ENCODE data around the gene APOL1. TPM values are rescaled to one million over a fixed set of nuclear protein-coding genes. Genes with fewer than 3 reads are reported as not detected.

APOL1 gene
- polyA plus RNA-seq, 1 donor from 2014 or later, result not detected

GRCh38 chr22:36291831-36292740 is 39.2 kb downstream of the APOL1 start (continued):
- no peak for TF ChIP-seq CTCF (IDR thresholded peaks at IDR 0.05; ENCODE audit: poor library complexity, severe bottlenecking)

- no peaks in the 10 kb centered on the region for H3K79me2 ChIP-seq (replicated peaks; ENCODE audit: insufficient read depth, low read length)
- no peaks in the 10 kb centered on the region for H3K27me3 ChIP-seq (ENCODE audit: insufficient read depth, low read depth, low read length)
- no peaks in the 10 kb centered on the region for H3K9me2 ChIP-seq (ENCODE audit: insufficient read depth, low read length)
- no peak overlapping the region for H3K9ac ChIP-seq (ENCODE audit: low read length)
- no peaks in the 10 kb centered on the region for H3F3A ChIP-seq (ENCODE audit: insufficient read depth, low read length, poor library complexity, severe bottlenecking)
- H3K9me3 ChIP-seq (ENCODE audit: low read length), result no peaks in the 10 kb centered on the region
- H3K36me3 ChIP-seq (ENCODE audit: insufficient read depth, low read length), result peaks cover 6% of the 10 kb centered on the region
- H4K20me1 ChIP-seq (ENCODE audit: insufficient read depth), result no peaks in the 10 kb centered on the region
- H3K27ac ChIP-seq (ENCODE audit: low read length), result no peak overlapping the region
- no peak overlapping the region for H3K4me2 ChIP-seq (ENCODE audit: low read length)
- H3K4me3 ChIP-seq (ENCODE audit: low read length), result no peak overlapping the region
- TF ChIP-seq EP300 (conservative IDR thresholded peaks at IDR 0.05; ENCODE audit: poor library complexity, severe bottlenecking), result no peak
- no peak for TF ChIP-seq TAF1 (IDR thresholded peaks at IDR 0.05; ENCODE audit: low read depth)
- TF ChIP-seq MXI1 (conservative IDR thresholded peaks at IDR 0.05; ENCODE audit: poor library complexity, severe bottlenecking), result no peak
- no peak for TF ChIP-seq POLR2AphosphoS5 (IDR thresholded peaks at IDR 0.05)
- no peak for TF ChIP-seq SMC3 (conservative IDR thresholded peaks at IDR 0.05; ENCODE audit: poor library complexity)
- TF ChIP-seq CTCF (IDR thresholded peaks at IDR 0.05; ENCODE audit: poor library complexity, severe bottlenecking), result no peak
- TF ChIP-seq EZH2 (IDR thresholded peaks at IDR 0.05; ENCODE audit: borderline replicate concordance, insufficient read depth, low read length, poor library complexity, severe bottlenecking), result no peak
- no peak for TF ChIP-seq REST (IDR thresholded peaks at IDR 0.05; ENCODE audit: borderline replicate concordance)
- TF ChIP-seq RAD21 (conservative IDR thresholded peaks at IDR 0.05), result no peak
- H2AFZ ChIP-seq (ENCODE audit: low read depth, low read length), result no peak overlapping the region
These were observed 40.0 kb downstream of the APOL1 start for GRCh38 chr22:36292823-36293530.
